Measurements from ENCODE around the gene SREK1.
"Not testable (repeated sequence)": the region's sequence is repeated elsewhere in the genome, so short reads cannot be mapped to it uniquely, and the experiment has no call there.

Gene SREK1

GRCh38 chr5:66222455-66222854 is 78.4 kb downstream of the SREK1 start:
- DNase-seq (ENCODE audit: low read depth, low spot score), result no peak

DNA sequence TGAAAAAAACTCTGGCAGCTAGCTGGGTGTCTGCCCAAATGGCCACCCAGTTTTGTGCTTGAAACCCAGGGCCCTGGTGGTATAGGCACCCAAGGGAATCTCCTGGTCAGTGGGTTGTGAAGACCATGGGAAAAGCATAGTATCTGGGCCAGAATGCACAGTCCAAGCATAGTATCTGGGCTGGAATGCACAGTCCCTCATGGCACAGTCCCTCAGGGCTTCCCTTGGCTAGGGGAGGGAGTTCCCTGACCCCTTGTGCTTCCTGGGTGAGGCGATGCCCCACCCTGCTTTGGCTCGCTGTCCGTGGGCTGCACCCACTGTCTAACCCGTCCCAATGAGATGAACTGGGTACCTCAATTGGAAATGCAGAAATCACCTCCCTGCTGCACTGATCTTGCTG is 78.8 kb downstream of the SREK1 start:
- not testable (repeated sequence) for DNase-seq (ENCODE audit: low read depth, low spot score)

DNA sequence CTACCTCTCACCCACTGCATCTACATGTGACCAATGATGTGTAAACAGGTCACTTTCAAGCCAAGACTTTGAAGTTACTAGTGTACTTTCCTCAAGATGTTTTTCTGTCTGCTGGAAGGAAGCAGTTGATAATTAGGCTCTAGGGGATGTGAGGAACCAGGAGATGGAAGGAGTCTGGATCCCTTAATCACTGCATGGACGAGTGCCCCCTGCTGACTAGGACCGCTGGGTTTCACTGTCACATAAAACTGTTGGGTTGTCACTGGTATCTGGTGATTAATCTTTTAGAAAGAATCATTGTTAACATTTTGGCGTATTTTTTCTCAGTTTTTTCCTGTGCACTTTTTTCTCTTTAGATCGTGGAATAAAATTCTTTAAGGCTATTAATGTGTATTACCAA is 79.5 kb downstream of the SREK1 start:
- no peak for DNase-seq (ENCODE audit: low read depth, low spot score)

- DNase-seq (ENCODE audit: low read depth, low spot score), result no peak
These were observed 80.2 kb downstream of the SREK1 start for GRCh38 chr5:66224274-66224673.

DNA sequence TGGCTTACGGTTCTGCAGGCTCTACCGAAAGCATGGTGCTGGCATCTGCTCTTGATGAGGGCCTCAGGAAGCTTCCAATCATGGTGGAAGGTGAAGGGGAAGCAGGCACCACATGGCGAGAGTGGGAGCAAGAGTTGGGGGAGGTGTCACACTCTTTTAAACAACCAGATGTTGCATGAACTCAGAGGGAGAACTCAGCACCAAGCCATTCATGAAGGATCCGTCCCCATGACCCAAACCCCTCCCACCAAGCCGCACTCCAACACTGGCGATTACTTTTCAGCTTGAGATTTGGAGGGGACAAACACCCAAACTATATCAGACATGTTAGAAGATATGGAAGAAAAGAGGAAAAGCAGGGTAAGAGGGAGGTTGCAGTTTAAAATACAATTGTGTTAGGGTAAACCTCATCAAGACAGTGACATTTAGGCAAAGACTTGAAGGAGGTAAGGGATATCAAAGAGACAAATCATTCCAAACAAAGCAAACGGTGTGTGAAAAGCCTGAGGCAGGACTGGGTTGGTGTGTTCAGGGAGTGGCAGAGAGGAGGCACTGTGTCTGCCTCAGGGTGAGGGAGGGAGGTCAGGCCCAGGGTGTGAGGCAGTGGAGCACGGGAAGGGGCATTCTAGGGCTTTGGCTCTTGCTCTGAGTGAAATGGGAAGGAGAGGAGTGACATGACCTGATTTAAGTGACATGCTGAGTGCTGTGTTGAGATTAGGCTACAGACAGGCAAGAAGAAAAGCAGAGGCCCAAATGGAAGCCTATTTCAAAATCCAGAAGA is 80.9 kb downstream of the SREK1 start:
- DNase-seq (ENCODE audit: low read depth, low spot score), result no peak

DNA sequence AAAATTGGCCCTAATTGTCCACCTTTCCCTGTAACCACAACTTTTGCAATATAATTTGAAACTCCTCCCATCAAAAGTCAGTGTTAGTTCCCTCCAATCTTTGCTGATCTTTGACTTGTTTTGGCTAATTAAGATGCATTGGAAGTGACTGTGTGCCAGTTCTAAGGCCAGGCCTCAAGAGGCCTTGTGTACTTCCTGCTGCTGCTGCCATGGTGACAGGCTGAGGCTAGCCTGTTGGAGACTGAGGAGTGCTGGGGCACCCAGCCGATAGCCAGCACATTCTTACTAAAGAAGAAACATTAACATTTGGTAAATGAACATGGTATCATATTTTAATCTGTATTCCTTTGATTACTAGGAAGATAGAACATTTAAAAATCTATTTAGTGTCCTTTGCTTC is 86.5 kb downstream of the SREK1 start:
- no peak for DNase-seq (ENCODE audit: low read depth, low spot score)

DNA sequence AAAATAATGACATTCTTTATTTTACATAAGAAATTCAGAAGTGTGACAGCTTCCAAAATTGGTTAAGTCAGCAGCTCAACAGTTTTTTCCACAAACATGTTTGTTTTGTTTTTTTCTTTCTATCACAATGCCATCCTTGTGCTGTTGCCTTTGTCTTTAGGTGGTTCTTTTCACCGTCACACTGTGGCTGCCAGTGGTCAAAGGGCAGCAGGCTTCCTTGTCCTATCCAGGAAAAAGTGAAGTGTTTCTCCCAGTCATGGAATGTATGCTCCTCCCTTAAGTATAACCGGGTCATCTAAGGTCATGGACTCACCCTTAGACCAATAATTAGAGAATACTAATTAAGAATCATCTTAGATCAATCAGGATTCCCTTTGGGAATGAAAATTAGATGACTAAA is 87.4 kb downstream of the SREK1 start:
- DNase-seq (ENCODE audit: low read depth, low spot score), result no peak

GRCh38 chr5:66232275-66232674 is 88.2 kb downstream of the SREK1 start:
- no peak for DNase-seq (ENCODE audit: low read depth, low spot score)

DNA sequence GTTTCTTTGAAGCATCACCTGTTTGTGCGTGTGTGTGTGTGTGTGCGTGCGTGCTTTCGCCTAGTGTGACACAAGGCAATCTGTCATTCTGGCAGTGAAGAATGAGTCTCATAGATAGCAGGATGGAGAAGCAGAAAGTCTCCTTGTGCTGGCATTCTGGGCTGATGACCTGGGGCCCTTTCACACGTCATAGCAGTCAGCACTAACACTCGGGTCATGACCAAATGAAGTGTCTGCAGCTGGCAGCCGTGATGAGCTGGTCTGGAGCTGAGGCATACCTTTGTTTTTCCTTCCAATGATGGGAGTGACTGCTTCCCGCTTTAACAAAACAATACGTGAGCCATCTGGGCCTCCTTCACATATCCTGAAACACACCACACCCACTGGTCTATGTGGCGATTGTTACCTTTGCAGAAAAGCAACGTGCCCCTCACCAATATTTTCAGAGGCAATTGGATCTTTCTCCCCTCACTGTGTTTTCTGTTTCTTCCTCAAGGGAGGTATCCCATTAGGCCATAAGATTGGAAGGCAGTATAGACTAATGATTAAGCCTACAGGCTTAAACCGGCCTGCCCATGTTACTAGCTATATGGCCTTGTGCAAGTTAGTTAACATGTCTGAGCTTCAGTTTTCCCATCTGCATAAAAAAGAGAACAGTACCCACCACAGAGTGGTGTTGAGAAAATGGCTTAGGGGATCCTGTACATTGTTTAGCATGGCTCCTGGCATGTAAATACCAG is 88.8 kb downstream of the SREK1 start:
- DNase-seq (ENCODE audit: low read depth, low spot score), result no peak
